Activated CD4-positive, alpha-beta T cell treated with anti-CD3 and anti-CD28 coated beads, Interleukin-2, amount 10 ng/mL, durations not matched to agents 24 days and 14 days (primary cell): ENCODE measurements around the gene GMCL2. TPM values are rescaled to one million over a fixed set of nuclear protein-coding genes. Genes with fewer than 3 reads are reported as not detected.
"Not testable (repeated sequence)": the region's sequence is repeated elsewhere in the genome, so short reads cannot be mapped to it uniquely, and the experiment has no call there.

Experiments used
- DNase-seq: peaks from one replicate; pipeline ENCODE4 v3.0.0; 2022
- H3K27ac Mint-ChIP-seq: one replicate; pipeline ENCODE4 v1.8.0; 2022; ENCODE audit warnings: mild to moderate bottlenecking, mixed read lengths
- H3K27me3 Mint-ChIP-seq: one replicate; pipeline ENCODE4 v1.8.0; 2022; ENCODE audit warnings: mixed read lengths
- H3K36me3 Mint-ChIP-seq: one replicate; pipeline ENCODE4 v1.8.0; 2022; ENCODE audit warnings: low read depth, mild to moderate bottlenecking, mixed read lengths
- H3K4me1 Mint-ChIP-seq: one replicate; pipeline ENCODE4 v1.8.0; 2021; ENCODE audit warnings: mixed read lengths
- H3K4me3 Mint-ChIP-seq: one replicate; pipeline ENCODE4 v1.8.0; 2022; ENCODE audit warnings: mild to moderate bottlenecking, moderate library complexity, mixed read lengths
- H3K9me3 Mint-ChIP-seq: one replicate; pipeline ENCODE4 v1.8.0; 2021; ENCODE audit warnings: mixed read lengths
- intact Hi-C: fragments of 100-400 bp; cut with micrococcal nuclease; formaldehyde crosslinking; loops from one replicate; pipeline ENCODE4 v1.15.1; 2023
- total RNA-seq: library from RNA; stranded (reverse); gene quantifications from 2 replicates; pipeline ENCODE4 v1.2.3, GENCODE V29; 2022

GMCL2 gene
- 0.07 TPM in 1 of 2 replicates, not detected in the other for total RNA-seq

GRCh38 chr5:178187014-178187413 is at the start of gene GMCL2:
Gene GMCL2 (minus strand): TSS chr5:178187371. CDS start chr5:178187299, 72 bp downstream.
- H3K27ac Mint-ChIP-seq: no peak within 1 kb of the TSS
- H3K9me3 Mint-ChIP-seq: no peaks in the 10 kb centered on the region
- intact Hi-C loops: no loop called here
- peaks cover 9% of the 10 kb centered on the region for H3K27me3 Mint-ChIP-seq
- H3K36me3 Mint-ChIP-seq: no peaks in the 10 kb centered on the region
- H3K4me3 Mint-ChIP-seq: no peak within 1 kb of the TSS
- DNase-seq: no peak
- peaks cover 7% of the 10 kb centered on the region for H3K4me1 Mint-ChIP-seq

GRCh38 chr5:178236679-178237078 is 49.5 kb upstream of the GMCL2 start:
- Mint-ChIP-seq H3K9me3 (no peaks in the 10 kb centered on the region), H3K4me1 (peaks cover 48% of the 10 kb centered on the region), H3K27ac (peak overlapping the region; percentile 25), H3K36me3 (peaks cover 3% of the 10 kb centered on the region), H3K4me3 (no peak overlapping the region), H3K27me3 (no peaks in the 10 kb centered on the region)
- intact Hi-C loops: loop anchor here (5.0 to 10.0 kb wide), 2 partner anchors 316 to 1318 kb away; partner anchors contain the start of gene RUFY1
- DNase-seq: no peak

- Mint-ChIP-seq H3K4me1 (peaks cover 49% of the 10 kb centered on the region), H3K27me3 (no peaks in the 10 kb centered on the region), H3K9me3 (no peaks in the 10 kb centered on the region), H3K27ac (no peak overlapping the region), H3K36me3 (peaks cover 9% of the 10 kb centered on the region), H3K4me3 (no peak overlapping the region)
- intact Hi-C loops: loop anchor here (5.0 to 10.0 kb wide), 2 partner anchors 316 to 1319 kb away; partner anchors contain the start of gene RUFY1
- DNase-seq: no peak
Measured at GRCh38 chr5:178236126-178236525, 49.0 kb upstream of the GMCL2 start.

GRCh38 chr5:178235588-178235974 is 48.4 kb upstream of the GMCL2 start:
- DNase-seq: no peak
- H3K27me3 Mint-ChIP-seq: no peaks in the 10 kb centered on the region
- no peak overlapping the region for H3K27ac Mint-ChIP-seq
- intact Hi-C loops: loop anchor here (5.0 to 10.0 kb wide), 2 partner anchors 317 to 1319 kb away; partner anchors contain the start of gene RUFY1
- peaks cover 50% of the 10 kb centered on the region for H3K4me1 Mint-ChIP-seq
- H3K9me3 Mint-ChIP-seq: no peaks in the 10 kb centered on the region
- H3K4me3 Mint-ChIP-seq: no peak overlapping the region
- peaks cover 14% of the 10 kb centered on the region for H3K36me3 Mint-ChIP-seq

GRCh38 chr5:178234750-178235587 is 47.8 kb upstream of the GMCL2 start:
- Mint-ChIP-seq H3K9me3 (no peaks in the 10 kb centered on the region), H3K27me3 (no peaks in the 10 kb centered on the region), H3K4me1 (peaks cover 51% of the 10 kb centered on the region), H3K27ac (peak overlapping the region; percentile 35), H3K36me3 (peaks cover 20% of the 10 kb centered on the region), H3K4me3 (peak overlapping the region; percentile 13)
- peak; percentile 93 for DNase-seq
- intact Hi-C loops: loop anchor here (5.0 to 10.0 kb wide), 3 partner anchors 317 to 1320 kb away; partner anchors contain the start of genes CLK4 and RUFY1

- intact Hi-C loops: loop anchor here (5.0 to 10.0 kb wide), 2 partner anchors 393 to 1321 kb away; partner anchors contain the start of genes CLK4 and RUFY1
- H3K4me1 Mint-ChIP-seq: peaks cover 52% of the 10 kb centered on the region
- H3K27me3 Mint-ChIP-seq: no peaks in the 10 kb centered on the region
- peak overlapping the region; percentile 67 for H3K27ac Mint-ChIP-seq
- peaks cover 26% of the 10 kb centered on the region for H3K36me3 Mint-ChIP-seq
- H3K4me3 Mint-ChIP-seq: peak overlapping the region; percentile 13
- DNase-seq: no peak
- H3K9me3 Mint-ChIP-seq: no peaks in the 10 kb centered on the region
Measured at GRCh38 chr5:178234121-178234749, 47.1 kb upstream of the GMCL2 start.

- H3K36me3 Mint-ChIP-seq: peaks cover 36% of the 10 kb centered on the region
- peak overlapping the region; percentile 91 for H3K4me3 Mint-ChIP-seq
- H3K27ac Mint-ChIP-seq: peak overlapping the region; percentile 83
- DNase-seq: no peak
- no peaks in the 10 kb centered on the region for H3K27me3 Mint-ChIP-seq
- intact Hi-C loops: loop anchor here (2.0 to 10.0 kb wide), 3 partner anchors 28 to 1322 kb away; partner anchors contain the start of genes CLK4, HNRNPAB and RUFY1
- H3K4me1 Mint-ChIP-seq: peaks cover 51% of the 10 kb centered on the region
- H3K9me3 Mint-ChIP-seq: no peaks in the 10 kb centered on the region
Measured at GRCh38 chr5:178232920-178233429, 45.8 kb upstream of the GMCL2 start.

- DNase-seq: peak; percentile 93
- peaks cover 51% of the 10 kb centered on the region for H3K4me1 Mint-ChIP-seq
- intact Hi-C loops: loop anchor here (2.0 to 10.0 kb wide), 3 partner anchors 28 to 1322 kb away; partner anchors contain the start of genes CLK4, HNRNPAB and RUFY1
- H3K27me3 Mint-ChIP-seq: no peaks in the 10 kb centered on the region
- no peaks in the 10 kb centered on the region for H3K9me3 Mint-ChIP-seq
- H3K36me3 Mint-ChIP-seq: peaks cover 43% of the 10 kb centered on the region
- peak within 1 kb of the TSS; percentile 91 for H3K4me3 Mint-ChIP-seq
- peak within 1 kb of the TSS; percentile 87 for H3K27ac Mint-ChIP-seq
Measured at GRCh38 chr5:178232124-178232919, 45.2 kb upstream of the GMCL2 start, which contains the start of gene PHYKPL. Gene PHYKPL (minus strand): TSS chr5:178232802. CDS start chr5:178232550, 252 bp downstream.

GRCh38 chr5:178231539-178232123 is 44.5 kb upstream of the GMCL2 start:
- peaks cover 51% of the 10 kb centered on the region for H3K4me1 Mint-ChIP-seq
- no peaks in the 10 kb centered on the region for H3K27me3 Mint-ChIP-seq

GRCh38 chr5:178230879-178231538 is 43.8 kb upstream of the GMCL2 start:
- intact Hi-C loops: loop anchor here (5.0 to 10.0 kb wide), 2 partner anchors 396 to 1324 kb away; partner anchors contain the start of genes CLK4 and RUFY1
- H3K36me3 Mint-ChIP-seq: peaks cover 52% of the 10 kb centered on the region
- no peaks in the 10 kb centered on the region for H3K27me3 Mint-ChIP-seq
- H3K4me3 Mint-ChIP-seq: peak overlapping the region; percentile 91
- H3K9me3 Mint-ChIP-seq: no peaks in the 10 kb centered on the region
- peaks cover 49% of the 10 kb centered on the region for H3K4me1 Mint-ChIP-seq
- no peak for DNase-seq
- peak overlapping the region; percentile 87 for H3K27ac Mint-ChIP-seq

More at GRCh38 chr5:178231539-178232123, 44.5 kb upstream of the GMCL2 start:
- intact Hi-C loops: loop anchor here (2.0 to 10.0 kb wide), 3 partner anchors 27 to 1323 kb away; partner anchors contain the start of genes CLK4, HNRNPAB and RUFY1
- no peaks in the 10 kb centered on the region for H3K9me3 Mint-ChIP-seq
- H3K4me3 Mint-ChIP-seq: peak overlapping the region; percentile 91
- no peak for DNase-seq
- peak overlapping the region; percentile 87 for H3K27ac Mint-ChIP-seq
- peaks cover 50% of the 10 kb centered on the region for H3K36me3 Mint-ChIP-seq

GRCh38 chr5:178229861-178230260 is 42.7 kb upstream of the GMCL2 start:
- H3K4me1 Mint-ChIP-seq: peaks cover 45% of the 10 kb centered on the region
- H3K27ac Mint-ChIP-seq: no peak overlapping the region
- DNase-seq: no peak
- peaks cover 61% of the 10 kb centered on the region for H3K36me3 Mint-ChIP-seq
- H3K4me3 Mint-ChIP-seq: peak overlapping the region; percentile 91
- intact Hi-C loops: loop anchor here (5.0 to 10.0 kb wide), 2 partner anchors 397 to 1325 kb away; partner anchors contain the start of genes CLK4 and RUFY1
- no peaks in the 10 kb centered on the region for H3K27me3 Mint-ChIP-seq
- H3K9me3 Mint-ChIP-seq: no peaks in the 10 kb centered on the region

GRCh38 chr5:178229111-178229510 is 41.9 kb upstream of the GMCL2 start:
- H3K4me1 Mint-ChIP-seq: peaks cover 42% of the 10 kb centered on the region
- H3K9me3 Mint-ChIP-seq: not testable (repeated sequence)
- peak overlapping the region; percentile 54 for H3K27ac Mint-ChIP-seq

More at GRCh38 chr5:178229111-178229510, 41.9 kb upstream of the GMCL2 start:
- intact Hi-C loops, H3K27me3 Mint-ChIP-seq, DNase-seq: not testable (repeated sequence)
- Mint-ChIP-seq H3K36me3 (peaks cover 62% of the 10 kb centered on the region), H3K4me3 (peak overlapping the region; percentile 20)
